ENCODE data around the gene TGFB1. TPM values are rescaled to one million over a fixed set of nuclear protein-coding genes. Genes with fewer than 3 reads are reported as not detected.

Gene TGFB1
- total RNA-seq, 1 donor from 2014 or later: 25.7 TPM

DNA sequence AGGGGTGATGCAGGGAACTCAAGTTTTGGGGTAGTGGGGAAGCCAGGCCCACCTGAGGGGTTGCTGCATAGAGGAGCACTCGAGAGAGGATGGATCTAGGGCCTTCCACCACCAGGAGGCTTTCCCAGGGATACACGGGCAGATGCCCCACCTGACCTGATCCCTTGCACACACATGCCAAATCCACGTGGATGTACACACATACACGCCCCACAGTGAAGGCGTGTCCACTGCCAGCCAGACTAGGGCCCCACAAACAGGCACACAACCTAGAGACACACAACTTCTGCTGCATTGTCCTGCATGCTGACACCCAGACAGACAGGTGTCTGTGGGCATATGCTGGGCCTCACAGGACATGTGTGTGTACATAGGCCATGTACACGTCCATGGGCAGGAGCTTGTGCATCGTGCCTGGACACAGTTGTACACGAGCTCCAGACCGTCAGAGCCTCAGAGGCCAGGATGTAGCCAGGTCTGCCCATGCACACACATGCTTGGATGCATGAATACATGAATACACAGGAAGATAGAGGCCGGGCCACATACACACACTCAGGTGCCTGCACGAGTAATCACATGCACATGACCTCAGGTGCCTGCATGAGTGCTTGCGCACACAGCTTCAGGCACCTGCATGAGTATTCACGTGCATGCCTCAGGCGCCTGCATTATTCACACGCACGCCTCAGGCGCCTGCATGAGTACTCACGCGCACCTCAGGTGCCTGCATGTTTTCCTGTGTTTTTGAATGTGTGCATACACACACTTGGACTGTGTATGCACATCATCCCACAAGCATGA, 34.8 kb downstream of the TGFB1 start:
- peaks cover 3% of the 10 kb centered on the region for H3K36me3 ChIP-seq (ENCODE audit: control insufficient read depth, insufficient read depth, low read length)
- no peaks in the 10 kb centered on the region for H3K27me3 ChIP-seq (ENCODE audit: control insufficient read depth, insufficient read depth, low read length)
- no peak overlapping the region for H3K4me3 ChIP-seq (ENCODE audit: low read depth, low read length)
- TF ChIP-seq, protein P1, sequence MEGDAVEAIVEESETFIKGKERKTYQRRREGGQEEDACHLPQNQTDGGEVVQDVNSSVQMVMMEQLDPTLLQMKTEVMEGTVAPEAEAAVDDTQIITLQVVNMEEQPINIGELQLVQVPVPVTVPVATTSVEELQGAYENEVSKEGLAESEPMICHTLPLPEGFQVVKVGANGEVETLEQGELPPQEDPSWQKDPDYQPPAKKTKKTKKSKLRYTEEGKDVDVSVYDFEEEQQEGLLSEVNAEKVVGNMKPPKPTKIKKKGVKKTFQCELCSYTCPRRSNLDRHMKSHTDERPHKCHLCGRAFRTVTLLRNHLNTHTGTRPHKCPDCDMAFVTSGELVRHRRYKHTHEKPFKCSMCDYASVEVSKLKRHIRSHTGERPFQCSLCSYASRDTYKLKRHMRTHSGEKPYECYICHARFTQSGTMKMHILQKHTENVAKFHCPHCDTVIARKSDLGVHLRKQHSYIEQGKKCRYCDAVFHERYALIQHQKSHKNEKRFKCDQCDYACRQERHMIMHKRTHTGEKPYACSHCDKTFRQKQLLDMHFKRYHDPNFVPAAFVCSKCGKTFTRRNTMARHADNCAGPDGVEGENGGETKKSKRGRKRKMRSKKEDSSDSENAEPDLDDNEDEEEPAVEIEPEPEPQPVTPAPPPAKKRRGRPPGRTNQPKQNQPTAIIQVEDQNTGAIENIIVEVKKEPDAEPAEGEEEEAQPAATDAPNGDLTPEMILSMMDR (IDR thresholded peaks at IDR 0.05; ENCODE audit: insufficient read depth, low read length, poor library complexity, severe bottlenecking): no peak
- no peak for DNase-seq (ENCODE audit: low read depth)

DNA sequence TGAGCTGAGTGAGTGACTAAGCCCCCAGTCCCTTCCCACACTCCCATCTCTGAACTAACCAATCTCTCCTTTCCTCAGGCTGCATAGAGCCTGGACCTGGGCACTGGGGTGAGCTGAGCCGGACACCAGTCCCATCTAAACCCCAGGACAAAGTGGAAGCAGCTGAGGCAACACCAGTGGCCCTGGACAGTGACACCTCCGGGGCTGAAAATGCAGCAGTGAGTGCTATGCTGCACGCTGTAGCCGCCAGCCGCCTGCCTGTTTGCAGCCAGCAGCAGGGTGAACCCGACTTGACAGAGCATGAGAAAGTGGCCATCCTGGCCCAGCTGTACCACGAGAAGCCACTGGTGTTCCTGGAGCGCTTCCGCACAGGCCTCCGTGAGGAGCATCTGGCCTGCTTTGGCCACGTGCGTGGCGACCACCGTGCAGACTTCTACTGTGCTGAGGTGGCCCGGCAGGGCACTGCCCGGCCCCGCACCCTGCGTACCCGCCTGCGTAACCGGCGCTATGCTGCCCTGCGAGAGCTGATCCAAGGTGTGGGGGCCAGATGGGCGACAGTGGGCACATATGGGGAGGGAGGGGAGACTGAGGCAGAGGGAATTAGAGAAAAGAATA, 37.3 kb downstream of the TGFB1 start:
- peaks cover 3% of the 10 kb centered on the region for H3K36me3 ChIP-seq (ENCODE audit: control insufficient read depth, insufficient read depth, low read length)
- no peak for DNase-seq (ENCODE audit: low read depth)
- TF ChIP-seq, protein P1 (IDR thresholded peaks at IDR 0.05; ENCODE audit: insufficient read depth, low read length, poor library complexity, severe bottlenecking): no peak
- no peaks in the 10 kb centered on the region for H3K27me3 ChIP-seq (ENCODE audit: control insufficient read depth, insufficient read depth, low read length)
- no peak overlapping the region for H3K4me3 ChIP-seq (ENCODE audit: low read depth, low read length)

DNA sequence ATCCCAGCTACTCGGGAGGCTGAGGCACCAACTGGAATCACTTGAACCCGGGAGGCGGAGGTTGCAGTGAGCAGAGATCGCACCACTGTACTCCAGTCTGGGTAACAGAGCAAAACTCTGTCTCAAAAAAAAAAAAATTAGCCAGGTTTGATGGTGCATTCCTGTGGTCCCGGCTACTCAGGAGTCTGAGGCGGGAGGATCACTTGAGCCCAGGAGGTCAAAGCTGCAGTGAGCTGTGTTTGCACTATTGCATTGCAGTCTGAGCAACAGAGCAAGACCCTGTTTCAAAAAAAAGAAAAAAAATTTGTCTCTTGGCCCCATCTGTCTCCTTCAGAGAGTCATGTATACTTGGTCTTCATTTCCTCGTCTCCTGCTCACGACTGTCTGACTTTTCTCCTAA, 42.1 kb downstream of the TGFB1 start:
- H3K27me3 ChIP-seq (ENCODE audit: control insufficient read depth, insufficient read depth, low read length): no peaks in the 10 kb centered on the region
- H3K36me3 ChIP-seq (ENCODE audit: control insufficient read depth, insufficient read depth, low read length): peaks cover 1% of the 10 kb centered on the region
- DNase-seq (ENCODE audit: low read depth): no peak
- TF ChIP-seq, protein P1 (IDR thresholded peaks at IDR 0.05; ENCODE audit: insufficient read depth, low read length, poor library complexity, severe bottlenecking): no peak
- no peak overlapping the region for H3K4me3 ChIP-seq (ENCODE audit: low read depth, low read length)

DNA sequence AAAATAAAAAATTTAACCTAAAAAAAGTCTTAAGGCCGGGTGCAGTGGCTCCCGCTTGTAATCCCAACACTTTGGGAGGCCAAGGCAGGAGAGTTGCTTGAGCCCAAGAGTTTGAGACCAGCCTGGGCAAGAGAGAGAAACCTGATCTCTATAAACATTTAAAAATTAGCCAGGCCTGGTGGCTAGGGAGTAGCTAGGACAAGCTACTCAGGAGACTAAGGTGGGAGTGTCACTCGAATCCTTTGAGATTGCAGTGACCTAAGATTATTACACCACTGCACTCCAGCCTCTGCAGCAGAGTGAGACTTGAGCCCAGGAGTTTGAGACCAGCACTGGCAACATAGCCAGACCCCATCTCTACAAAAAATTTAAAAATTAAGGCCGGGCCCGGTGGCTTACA, 42.6 kb downstream of the TGFB1 start:
- TF ChIP-seq, protein P1 (IDR thresholded peaks at IDR 0.05; ENCODE audit: insufficient read depth, low read length, poor library complexity, severe bottlenecking): no peak
- Histone ChIP-seq H3K27me3 (ENCODE audit: control insufficient read depth, insufficient read depth, low read length) (no peaks in the 10 kb centered on the region), H3K4me3 (ENCODE audit: low read depth, low read length) (peak overlapping the region; percentile 53), H3K36me3 (ENCODE audit: control insufficient read depth, insufficient read depth, low read length) (peaks cover 1% of the 10 kb centered on the region)
- DNase-seq (ENCODE audit: low read depth): no peak

DNA sequence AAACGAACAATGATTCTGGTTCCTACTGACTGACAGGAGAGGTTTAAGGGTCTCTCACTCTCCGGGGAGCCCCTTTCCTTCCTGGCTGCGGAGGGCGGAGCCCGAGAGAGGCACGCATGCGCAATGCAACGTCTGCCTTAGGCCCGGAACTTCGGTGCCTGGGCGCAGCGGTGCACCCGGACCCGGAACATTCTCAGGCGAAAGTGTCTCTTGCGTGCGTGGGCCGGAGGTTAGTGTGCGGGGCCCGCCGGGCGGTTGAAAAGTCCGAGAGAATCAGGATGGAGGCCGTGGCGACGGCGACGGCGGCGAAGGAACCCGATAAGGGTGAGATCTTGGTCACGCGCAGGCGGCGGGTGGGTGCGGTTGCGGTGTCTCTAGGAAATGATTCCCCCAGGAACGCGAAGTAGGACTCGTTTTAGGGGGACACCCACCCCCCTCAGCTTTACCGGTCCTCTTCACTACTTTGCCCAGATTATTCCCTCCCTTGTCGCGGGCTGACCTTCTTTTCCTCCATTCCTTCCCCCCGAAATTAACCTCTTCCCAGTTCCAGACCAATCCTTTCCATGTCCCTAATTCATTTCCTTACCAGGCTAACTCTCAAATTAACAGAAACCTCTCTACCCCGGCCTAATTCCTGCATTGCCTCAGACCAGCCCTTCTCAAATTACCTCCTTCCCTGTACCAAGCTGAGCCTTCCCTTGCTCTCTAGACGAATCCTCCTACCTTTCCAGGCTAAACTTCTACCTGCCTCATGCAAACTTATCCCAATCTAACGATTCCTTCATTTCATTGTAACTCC, 43.5 kb downstream of the TGFB1 start, which contains the start of gene CCDC97:
Gene CCDC97, plus strand, starts transcription at position 140 of the 799 bp plus-strand sequence. Its CDS starts 139 bp downstream, at position 279.
- Histone ChIP-seq H3K27me3 (ENCODE audit: control insufficient read depth, insufficient read depth, low read length) (no peaks in the 10 kb centered on the region), H3K36me3 (ENCODE audit: control insufficient read depth, insufficient read depth, low read length) (peaks cover 1% of the 10 kb centered on the region), H3K4me3 (ENCODE audit: low read depth, low read length) (peak within 1 kb of the TSS; percentile 53)
- DNase-seq (ENCODE audit: low read depth): no peak
- TF ChIP-seq, protein P1 (IDR thresholded peaks at IDR 0.05; ENCODE audit: insufficient read depth, low read length, poor library complexity, severe bottlenecking): no peak

Data from kidney epithelial cell (primary cell).